Ovary (tissue), 3 donors: Measurements from ENCODE around the gene C21orf91.

Source experiments
- POLR2A ChIP-seq: fragments of 450-650 bp; IDR thresholded peaks from one replicate; pipeline ENCODE4 v1.6.1; 2017; ENCODE audit warnings: antibody characterized with exemption, mild to moderate bottlenecking, moderate library complexity
- TF ChIP-seq, protein P1 (sequence below), 3 donors: fragments of 450-650 bp in 2 of 3; fragments of 200-600 bp in 1 of 3; IDR thresholded peaks; one replicate each; pipeline versions ENCODE4 v1.5.1 to v1.8.0; 2016 to 2022; ENCODE audit warnings: antibody characterized with exemption in 3 of 3, mild to moderate bottlenecking in 1 of 3
- donor health status: DM: no; HTN: no; CAD: no.

DNA sequence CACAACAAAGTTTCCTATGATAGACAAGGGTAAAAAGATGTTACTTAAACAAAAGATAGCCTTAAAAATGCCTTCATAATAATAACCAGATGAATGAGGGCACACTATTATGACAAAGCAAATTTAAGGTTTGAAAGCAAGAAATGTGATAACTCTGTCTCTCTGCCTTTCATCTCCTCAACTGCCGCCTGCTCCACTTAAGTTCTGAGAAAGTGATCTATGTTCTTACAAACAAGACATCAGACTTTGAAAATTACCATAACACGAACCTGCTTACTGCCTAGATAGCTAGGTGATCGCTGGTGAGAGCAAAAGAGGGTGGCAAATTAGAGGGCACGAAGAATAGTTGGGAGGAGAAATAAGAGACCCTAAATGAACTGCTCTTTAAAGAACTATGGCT lies 13.2 kb downstream of the C21orf91 start:
- TF ChIP-seq, protein P1, sequence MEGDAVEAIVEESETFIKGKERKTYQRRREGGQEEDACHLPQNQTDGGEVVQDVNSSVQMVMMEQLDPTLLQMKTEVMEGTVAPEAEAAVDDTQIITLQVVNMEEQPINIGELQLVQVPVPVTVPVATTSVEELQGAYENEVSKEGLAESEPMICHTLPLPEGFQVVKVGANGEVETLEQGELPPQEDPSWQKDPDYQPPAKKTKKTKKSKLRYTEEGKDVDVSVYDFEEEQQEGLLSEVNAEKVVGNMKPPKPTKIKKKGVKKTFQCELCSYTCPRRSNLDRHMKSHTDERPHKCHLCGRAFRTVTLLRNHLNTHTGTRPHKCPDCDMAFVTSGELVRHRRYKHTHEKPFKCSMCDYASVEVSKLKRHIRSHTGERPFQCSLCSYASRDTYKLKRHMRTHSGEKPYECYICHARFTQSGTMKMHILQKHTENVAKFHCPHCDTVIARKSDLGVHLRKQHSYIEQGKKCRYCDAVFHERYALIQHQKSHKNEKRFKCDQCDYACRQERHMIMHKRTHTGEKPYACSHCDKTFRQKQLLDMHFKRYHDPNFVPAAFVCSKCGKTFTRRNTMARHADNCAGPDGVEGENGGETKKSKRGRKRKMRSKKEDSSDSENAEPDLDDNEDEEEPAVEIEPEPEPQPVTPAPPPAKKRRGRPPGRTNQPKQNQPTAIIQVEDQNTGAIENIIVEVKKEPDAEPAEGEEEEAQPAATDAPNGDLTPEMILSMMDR (IDR thresholded peaks at IDR 0.05): no peak
- TF ChIP-seq POLR2A: no peak
